K562 (cell line): ENCODE results near the gene LHPP.

Source experiments
- RAD21 ChIP-seq, 2 experiments: fragments of 250-450 bp in 1 of 2; fragments of 450-650 bp in 1 of 2; sonication (Bioruptor Pico) in 1 of 2; formaldehyde crosslinking in 1 of 2; IDR thresholded peaks in 1 of 2; conservative IDR thresholded peaks in 1 of 2; 2 replicates each; pipeline versions ENCODE4 v1.4.0 to v1.8.0; 2020 to 2022; ENCODE audit warnings: mild to moderate bottlenecking in 2 of 2, moderate library complexity in 1 of 2
- ZNF316 ChIP-seq: fragments of 450-650 bp; IDR thresholded peaks from 2 replicates; pipeline ENCODE4 v1.6.1; 2016
- TF ChIP-seq, protein P1 (sequence below): fragments of 450-650 bp; IDR thresholded peaks from 2 replicates; pipeline ENCODE4 v1.6.1; 2018; ENCODE audit warnings: mild to moderate bottlenecking, low read depth; ENCODE audit not compliant: partially characterized antibody

DNA sequence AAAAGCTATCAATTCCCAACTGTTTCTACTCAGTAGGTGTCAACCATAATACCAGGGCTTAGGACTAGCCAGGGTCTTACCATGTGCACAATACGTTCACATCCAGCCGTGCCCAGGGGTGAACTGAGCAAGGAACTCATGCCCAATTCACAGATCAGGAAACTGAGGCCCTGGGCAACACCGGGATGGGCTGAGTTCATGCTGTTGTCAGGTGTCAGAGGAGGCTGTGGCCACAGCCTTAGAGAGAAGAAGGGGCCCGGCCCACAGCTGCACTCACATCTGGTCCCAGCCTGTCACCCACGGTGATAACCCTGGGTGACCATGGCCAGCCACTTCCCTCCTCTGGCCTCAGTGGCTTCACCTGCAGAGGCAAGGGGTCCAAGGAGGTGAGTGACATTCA, 190.6 kb downstream of the LHPP start:
- TF ChIP-seq RAD21 (CRISPR knock-in tag; conservative IDR thresholded peaks at IDR 0.05 in 1 of 2, IDR thresholded peaks at IDR 0.05 in 1 of 2), result no peak
- TF ChIP-seq ZNF316, result no peak
- TF ChIP-seq, protein P1, sequence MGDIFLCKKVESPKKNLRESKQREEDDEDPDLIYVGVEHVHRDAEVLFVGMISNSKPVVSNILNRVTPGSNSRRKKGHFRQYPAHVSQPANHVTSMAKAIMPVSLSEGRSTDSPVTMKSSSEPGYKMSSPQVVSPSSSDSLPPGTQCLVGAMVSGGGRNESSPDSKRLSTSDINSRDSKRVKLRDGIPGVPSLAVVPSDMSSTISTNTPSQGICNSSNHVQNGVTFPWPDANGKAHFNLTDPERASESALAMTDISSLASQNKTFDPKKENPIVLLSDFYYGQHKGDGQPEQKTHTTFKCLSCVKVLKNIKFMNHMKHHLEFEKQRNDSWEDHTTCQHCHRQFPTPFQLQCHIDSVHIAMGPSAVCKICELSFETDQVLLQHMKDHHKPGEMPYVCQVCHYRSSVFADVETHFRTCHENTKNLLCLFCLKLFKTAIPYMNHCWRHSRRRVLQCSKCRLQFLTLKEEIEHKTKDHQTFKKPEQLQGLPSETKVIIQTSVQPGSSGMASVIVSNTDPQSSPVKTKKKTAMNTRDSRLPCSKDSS, result no peak
